KBM-7 (cell line): ENCODE data around the gene ZBTB9.
A peak's percentile ranks its signal among the peaks of the same experiment; 100 is the strongest.

Experiments used
- DNase-seq: peaks from one replicate; pipeline ENCODE4 v3.0.0-alpha.2; 2015
- in situ Hi-C: fragments of 300-500 bp; cut with MboI; formaldehyde crosslinking; loops from 2 replicates; pipeline ENCODE4 v1.14.3; 2020; ENCODE audit warnings: low sequenced_read_pairs, low pct_unique_long_range_greater_than_20kb, mixed read lengths

Gene ZBTB9

GRCh38 chr6:33417903-33418689, 36.3 kb upstream of the ZBTB9 start, which contains the start of gene CUTA:
Gene CUTA, minus strand, starts transcription at chr6:33418107. Its CDS starts 107 bp downstream, at chr6:33418000.
- peak; percentile 100 for DNase-seq
- in situ Hi-C loops = no loop called here

GRCh38 chr6:33418690-33419291, 35.6 kb upstream of the ZBTB9 start:
- in situ Hi-C loops = no loop called here
- no peak for DNase-seq

DNA sequence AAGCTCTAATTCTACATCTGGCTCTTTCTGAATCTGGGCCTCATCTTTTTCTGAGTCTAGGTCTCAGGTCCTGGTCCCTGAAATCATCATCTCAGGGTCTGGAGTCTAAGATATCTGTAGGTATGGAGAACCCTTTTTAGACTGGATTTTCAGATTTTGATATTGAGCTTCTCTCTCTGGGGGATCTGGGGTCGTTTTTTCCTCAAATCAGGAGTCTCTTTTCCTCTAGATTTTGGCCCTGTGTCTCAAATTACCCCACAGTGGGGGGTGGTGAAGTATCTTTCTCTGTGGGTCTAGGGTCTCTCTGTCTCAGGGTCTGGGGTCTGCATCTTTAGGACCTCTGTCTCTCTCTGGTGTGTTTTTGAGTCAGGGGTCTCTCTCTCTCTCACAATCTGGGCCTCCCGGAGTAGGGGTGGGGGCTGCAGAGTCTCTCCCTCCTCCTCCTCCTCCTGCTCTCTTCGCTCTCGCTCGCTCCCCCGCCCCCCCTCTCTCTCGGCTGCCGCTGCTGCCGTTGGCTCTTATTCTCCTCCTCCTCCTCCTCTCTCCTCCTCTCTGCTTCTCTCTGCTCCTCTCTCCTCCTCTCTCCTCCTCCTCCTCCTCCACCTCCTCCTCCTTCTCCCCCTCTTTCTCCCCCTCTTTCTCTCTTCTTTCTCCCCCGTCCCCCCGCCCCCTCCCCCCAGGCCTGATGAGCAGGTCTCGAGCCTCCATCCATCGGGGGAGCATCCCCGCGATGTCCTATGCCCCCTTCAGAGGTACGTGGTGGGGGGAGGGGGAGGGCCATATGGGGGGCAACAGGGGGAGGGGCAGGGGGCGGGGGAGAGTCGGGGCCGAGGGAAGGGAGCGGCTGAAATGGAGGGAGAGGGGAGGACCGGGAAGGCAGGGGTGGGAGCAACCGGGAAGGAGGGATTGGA, 34.5 kb upstream of the ZBTB9 start, which contains the start of gene SYNGAP1:
TSS of gene SYNGAP1 (plus strand) at position 486 of the 911 bp plus-strand sequence. CDS start at position 686, 200 bp downstream.
- no peak for DNase-seq
- in situ Hi-C loops = no loop called here

DNA sequence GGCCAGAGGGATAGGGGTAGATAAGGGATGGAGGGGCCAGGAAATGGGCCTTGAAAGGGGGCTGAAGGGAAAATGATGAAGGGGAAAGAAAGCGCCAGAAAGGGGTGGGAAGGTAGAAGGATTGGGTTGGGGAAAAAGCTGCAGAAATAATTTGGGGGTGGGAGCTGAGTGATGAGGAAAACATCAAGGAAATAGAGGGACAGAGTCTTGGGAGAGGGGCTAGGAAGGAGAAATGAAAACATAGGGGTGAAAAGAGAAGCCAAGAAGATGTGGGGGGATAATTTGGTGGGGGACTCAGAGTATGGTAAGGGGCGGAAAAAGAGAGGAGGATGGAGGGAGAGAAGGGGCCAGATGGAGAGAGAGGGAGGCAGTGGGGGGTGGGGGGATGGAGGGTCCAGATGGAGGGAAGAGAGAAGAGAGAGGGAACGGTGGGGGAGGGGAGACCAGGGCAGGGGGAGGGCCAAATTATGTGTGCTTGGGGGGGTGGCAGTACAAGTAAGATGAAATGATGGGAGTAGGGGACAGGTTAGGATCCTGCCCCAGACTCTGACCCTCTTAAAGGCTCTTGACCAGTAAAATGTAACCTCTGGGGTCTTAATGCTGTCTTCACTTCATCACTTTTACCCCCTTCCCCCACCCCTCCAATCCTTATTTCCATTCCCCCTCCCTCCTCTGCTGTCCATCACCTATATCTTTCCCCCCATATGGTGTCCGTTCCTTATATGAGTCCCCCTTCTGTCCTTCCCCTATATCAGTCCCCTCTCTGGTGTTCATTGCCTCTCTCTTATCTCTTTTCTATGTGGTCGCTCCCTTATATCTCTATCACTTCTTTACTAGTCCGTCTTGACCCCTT, 33.7 kb upstream of the ZBTB9 start:
- in situ Hi-C loops = no loop called here

GRCh38 chr6:33421344-33421643, 33.1 kb upstream of the ZBTB9 start:
- in situ Hi-C loops = no loop called here
- DNase-seq = no peak

More for the DNA sequence above, 33.7 kb upstream of the ZBTB9 start:
- DNase-seq = no peak

- in situ Hi-C loops = no loop called here
- DNase-seq = no peak
These were observed 30.6 kb upstream of the ZBTB9 start for GRCh38 chr6:33423777-33424176.

DNA sequence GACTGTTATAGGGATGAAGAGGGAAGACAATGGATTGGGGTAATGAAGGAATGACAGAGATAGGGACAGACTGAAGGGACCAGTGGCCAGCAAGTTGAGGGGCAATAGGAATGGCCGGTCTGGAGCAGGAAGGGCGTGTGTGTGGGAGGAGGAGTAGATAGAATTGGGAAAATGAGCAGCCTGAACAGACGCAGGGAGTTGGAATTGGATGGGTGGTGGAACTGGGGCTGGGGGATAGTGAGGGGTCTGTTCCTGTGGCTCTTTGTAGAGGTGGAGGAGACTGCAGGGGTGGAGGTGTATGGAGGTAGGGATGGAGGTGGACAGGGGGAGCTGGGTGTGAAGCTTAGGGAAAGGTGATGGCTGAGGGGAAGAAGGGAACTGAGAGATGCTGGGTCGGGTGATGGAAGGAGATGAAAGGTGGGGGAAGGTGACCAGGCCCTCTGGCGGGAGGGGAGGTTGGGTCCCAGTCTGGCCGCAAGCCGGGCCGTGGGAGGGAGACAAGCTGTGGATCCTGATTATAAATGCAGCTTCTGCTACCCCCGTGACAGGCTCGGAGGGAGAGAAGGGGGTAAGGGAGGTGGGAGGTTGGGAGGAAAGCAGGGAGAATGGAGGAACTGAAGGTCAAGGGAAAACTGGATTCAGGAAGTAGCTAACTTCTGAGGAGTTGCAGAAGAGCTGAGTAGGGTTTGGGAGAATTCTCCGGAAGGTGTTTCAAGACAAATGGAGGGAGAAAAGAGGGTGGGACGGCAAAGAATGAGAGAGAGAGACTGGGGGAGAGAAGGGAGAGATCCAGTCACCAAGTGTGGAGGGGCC, 29.3 kb upstream of the ZBTB9 start:
- no peak for DNase-seq
- in situ Hi-C loops = no loop called here

DNA sequence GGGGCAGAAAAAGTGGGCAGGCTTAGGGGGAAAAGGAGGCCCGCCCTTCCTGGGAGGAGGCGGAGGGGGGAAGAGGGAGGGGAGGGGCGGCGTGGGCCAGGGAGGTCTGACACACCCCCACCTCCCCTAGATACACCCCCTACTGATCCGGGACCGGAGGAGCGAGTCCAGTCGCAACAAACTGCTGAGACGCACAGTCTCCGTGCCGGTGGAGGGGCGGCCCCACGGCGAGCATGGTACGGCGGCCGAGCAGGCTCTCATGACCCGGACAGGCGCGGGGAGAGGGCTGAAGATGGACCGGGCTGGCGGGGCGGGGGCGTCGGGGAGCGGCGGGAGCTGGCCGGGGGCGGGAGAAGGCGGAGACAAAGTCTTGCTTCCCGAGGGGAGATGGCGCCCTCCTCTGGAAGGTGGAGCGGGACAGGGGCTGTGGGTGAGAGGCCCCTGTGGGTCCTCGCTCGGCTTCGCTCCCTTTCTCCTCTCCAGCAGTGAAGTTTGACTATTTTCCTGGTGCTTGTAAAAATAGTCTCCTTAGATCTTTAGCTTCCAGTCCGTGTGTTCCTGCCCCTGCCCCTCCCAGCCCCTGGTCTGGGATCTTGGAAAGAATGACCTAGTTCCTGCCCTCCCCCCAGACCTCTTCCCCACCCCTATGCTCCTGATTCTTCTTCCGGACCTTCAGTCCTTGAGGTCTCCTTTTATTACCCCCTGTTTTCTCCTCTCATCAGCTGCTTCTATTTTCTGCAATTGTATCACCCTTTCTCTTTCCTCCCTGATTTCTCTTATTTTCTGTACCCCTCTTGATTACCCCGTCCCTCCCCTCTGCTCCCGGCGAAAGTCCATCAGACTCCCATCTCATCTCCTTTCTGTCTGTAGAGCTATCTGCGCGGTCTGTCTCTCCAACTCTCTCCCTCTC, 28.5 kb upstream of the ZBTB9 start:
- in situ Hi-C loops = no loop called here
- peak; percentile 80 for DNase-seq

DNA sequence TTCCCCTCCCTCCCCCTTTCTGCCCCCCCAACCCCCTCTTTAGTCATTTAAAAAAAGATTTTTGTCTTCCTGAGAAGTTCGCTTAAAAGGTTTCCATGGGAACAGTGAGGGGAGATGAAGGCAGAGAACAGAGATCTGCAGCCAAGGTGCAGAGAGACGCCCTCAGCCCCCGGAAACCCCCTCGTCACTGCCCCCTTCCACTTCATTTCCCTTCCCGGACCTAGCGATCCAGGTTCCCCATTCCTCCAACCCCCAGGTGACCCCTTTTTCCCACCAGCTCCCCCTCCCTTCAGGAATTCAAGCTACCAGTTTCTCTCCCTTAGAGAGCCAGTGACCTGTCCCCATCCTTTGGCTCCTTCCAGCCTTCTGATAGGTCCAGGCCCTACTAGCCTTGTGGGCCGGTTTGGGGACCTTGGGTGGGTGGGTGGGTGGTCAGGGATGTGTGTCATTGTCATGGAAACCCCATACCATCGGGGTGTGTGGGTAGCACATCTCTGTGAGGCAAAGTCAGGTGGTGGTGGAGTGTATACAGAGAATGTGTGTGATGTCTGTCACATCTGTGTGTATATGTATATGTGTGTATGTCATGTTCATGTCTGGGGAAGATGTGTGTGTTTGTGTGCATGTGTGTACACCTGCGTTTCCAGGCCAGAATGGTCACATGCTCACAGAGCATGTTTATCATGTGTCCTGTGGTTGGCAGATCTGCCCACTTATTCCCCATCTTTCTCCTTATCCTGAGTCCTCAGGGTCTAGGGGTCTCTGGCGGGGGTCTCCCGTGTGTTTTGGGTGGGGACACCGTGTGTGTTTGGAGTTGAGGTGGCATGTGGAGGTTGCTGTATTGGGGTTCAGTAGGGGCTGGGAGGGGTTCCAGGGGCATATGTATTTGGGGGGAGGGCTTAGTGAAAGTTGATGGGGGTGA, 27.5 kb upstream of the ZBTB9 start:
- DNase-seq = no peak
- in situ Hi-C loops = no loop called here

DNA sequence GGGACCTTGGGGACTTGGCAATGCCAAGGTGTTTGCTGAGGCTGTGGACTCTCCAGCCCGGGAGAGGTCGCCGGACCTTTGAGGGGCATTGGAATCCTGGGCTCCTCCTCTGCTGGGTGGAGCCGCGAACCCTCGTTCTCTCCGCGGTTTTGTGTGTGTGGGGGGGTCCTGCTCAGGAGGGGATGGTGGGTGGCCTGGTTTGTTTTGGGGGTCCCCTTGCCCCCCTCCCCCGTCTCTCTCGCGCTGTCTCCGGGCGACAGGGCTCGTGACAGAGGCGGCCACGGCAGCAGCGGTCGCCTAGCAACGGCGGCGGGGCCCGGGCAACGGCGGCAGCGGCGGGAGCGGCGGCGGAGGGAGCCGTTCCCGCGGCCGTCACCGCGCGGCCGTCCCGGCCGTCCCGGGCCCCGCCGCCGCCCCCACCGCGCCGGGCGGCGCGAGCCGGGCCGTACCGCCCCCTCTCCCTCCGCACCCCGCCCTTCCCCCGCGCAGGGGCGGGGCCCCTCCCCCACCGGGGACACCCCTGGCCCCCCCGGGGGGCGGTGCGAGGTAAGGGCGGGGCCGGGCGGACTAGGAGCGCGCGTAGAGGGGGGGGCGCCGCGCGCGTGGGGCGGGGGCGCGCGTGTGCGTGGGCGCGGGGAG, 26.7 kb upstream of the ZBTB9 start:
- DNase-seq = peak; percentile 28
- in situ Hi-C loops = no loop called here

- peak; percentile 71 for DNase-seq
- in situ Hi-C loops = no loop called here
These were observed 26.0 kb upstream of the ZBTB9 start for GRCh38 chr6:33428224-33428965.

DNA sequence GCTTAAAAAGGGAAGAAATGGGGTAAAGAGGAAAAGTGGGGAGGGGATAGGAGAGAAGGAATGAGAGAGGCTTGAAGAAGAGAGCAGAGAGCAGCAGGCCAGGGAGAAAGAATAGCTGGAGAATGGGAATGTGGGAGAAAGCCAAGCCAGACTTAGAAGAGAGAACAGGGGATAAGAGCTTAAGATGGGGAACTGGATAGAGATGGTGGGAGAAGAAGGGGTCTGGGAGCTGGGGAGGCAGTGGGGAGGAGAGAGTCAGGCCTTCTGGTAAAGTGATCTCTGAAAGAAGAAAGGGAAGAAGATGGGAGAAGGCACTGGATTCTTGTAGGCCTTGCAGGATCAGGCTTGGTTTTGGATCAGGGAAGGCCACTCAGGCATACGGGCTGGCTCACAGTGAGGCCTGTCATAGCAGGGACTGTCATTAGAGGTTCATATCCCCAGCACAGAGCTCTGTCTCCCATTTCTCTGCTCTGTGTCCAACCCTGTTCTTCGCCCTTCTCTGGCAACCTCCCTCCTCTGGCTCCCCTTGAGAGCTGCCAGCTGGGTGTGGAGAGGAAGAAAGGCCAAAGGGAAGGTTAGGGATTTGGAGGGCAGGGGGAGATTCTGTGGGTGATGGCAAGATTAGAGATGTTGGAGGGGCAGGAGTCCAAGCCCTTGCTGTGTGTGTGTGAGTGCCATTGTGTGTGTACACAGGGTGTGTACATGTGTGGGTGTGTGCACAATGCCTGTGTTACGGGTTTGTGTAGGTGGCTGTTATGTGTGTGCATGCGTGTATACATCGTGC, 25.2 kb upstream of the ZBTB9 start:
- no peak for DNase-seq
- in situ Hi-C loops = no loop called here

DNA sequence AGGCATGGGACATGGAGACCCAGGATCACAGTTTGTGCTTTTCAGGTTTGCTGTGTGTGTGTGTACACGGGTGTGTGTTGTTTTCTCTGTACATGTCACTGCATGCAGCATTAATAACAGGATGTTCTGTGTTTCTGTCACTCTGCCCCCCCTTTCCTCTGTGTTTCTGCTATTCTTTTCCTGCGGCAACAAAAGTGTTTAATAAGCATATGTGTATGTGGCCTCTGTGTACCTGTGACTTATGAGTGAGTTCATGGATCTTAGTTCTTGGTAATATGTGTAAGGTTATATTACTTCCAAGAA, 24.7 kb upstream of the ZBTB9 start:
- in situ Hi-C loops = no loop called here
- no peak for DNase-seq

- in situ Hi-C loops = no loop called here
- DNase-seq = no peak
These were observed 24.0 kb upstream of the ZBTB9 start for GRCh38 chr6:33430334-33430733.
